Suprapubic skin (tissue), 4 donors: Measurements from ENCODE around the gene CAMK1. TPM values are rescaled to one million over a fixed set of nuclear protein-coding genes. Genes with fewer than 3 reads are reported as not detected.

Experiments
- DNase-seq, 2 donors: peaks; one replicate each; pipeline ENCODE4 v3.0.0-alpha.2; 2019; ENCODE audit warnings: low spot score in 2 of 2
- H3K27ac ChIP-seq: fragments of 200-600 bp; sonication (generic); one replicate; pipeline ENCODE4 v1.5.1; 2019
- H3K27me3 ChIP-seq: fragments of 200-600 bp; sonication (generic); one replicate; pipeline ENCODE4 v1.5.1; 2019
- H3K36me3 ChIP-seq: fragments of 200-600 bp; sonication (generic); one replicate; pipeline ENCODE4 v1.5.1; 2019
- H3K4me1 ChIP-seq: fragments of 200-600 bp; sonication (generic); one replicate; pipeline ENCODE4 v1.5.1; 2019
- H3K4me3 ChIP-seq: fragments of 200-600 bp; sonication (generic); one replicate; pipeline ENCODE4 v1.5.1; 2019; ENCODE audit warnings: mild to moderate bottlenecking
- H3K9me3 ChIP-seq: fragments of 200-600 bp; sonication (generic); one replicate; pipeline ENCODE4 v1.5.1; 2019
- CTCF ChIP-seq, 2 donors: fragments of 200-600 bp in 1 of 2; fragments of 450-650 bp in 1 of 2; sonication (generic) in 1 of 2; IDR thresholded peaks; one replicate each; pipeline ENCODE4 v1.5.1; 2016 to 2019; ENCODE audit warnings: antibody characterized with exemption in 2 of 2, mild to moderate bottlenecking in 1 of 2, moderate library complexity in 1 of 2
- EP300 ChIP-seq: sonication (generic); formaldehyde crosslinking; IDR thresholded peaks from one replicate; pipeline ENCODE4 v1.6.1; 2017; ENCODE audit warnings: antibody characterized with exemption
- POLR2A ChIP-seq, 2 donors: fragments of 450-650 bp; IDR thresholded peaks; one replicate each; pipeline ENCODE4 v1.6.1; 2017; ENCODE audit warnings: antibody characterized with exemption in 2 of 2, mild to moderate bottlenecking in 2 of 2, moderate library complexity in 2 of 2
- POLR2AphosphoS5 ChIP-seq, 3 donors: sonication (generic); formaldehyde crosslinking; IDR thresholded peaks; one replicate each; pipeline ENCODE4 v1.6.1; 2017; ENCODE audit warnings: antibody characterized with exemption in 3 of 3
- WGBS: methylation state at CpG from one replicate; pipeline ENCODE4 v1.1.5; 2018; 5-methylcytosine and 5-hydroxymethylcytosine counted together
- total RNA-seq, 4 donors: library from RNA; depleted of rRNA; stranded (reverse); fragments of >200 nt; gene quantifications; one replicate each; pipeline ENCODE4 v1.1.0, GENCODE V29; 2016

Gene CAMK1
- total RNA-seq, 4 donors from 2014 or later = 3.3 to 13.0 (median 5.2) TPM

- Histone ChIP-seq H3K4me3 (no peak overlapping the region), H3K9me3 (no peaks in the 10 kb centered on the region), H3K27me3 (no peaks in the 10 kb centered on the region), H3K27ac (no peak overlapping the region), H3K4me1 (peaks cover 20% of the 10 kb centered on the region), H3K36me3 (peaks cover 46% of the 10 kb centered on the region)
- no peak for DNase-seq
- TF ChIP-seq CTCF (IDR thresholded peaks at IDR 0.05) (no peak), EP300 (no peak), POLR2AphosphoS5 (IDR thresholded peaks at IDR 0.05) (no peak), POLR2A (IDR thresholded peaks at IDR 0.05) (no peak)
- 95% methylated on average over 2 of the region's 2 CpGs for WGBS
Observed at GRCh38 chr3:9807981-9808344, 38.2 kb upstream of the CAMK1 start.

GRCh38 chr3:9806688-9807589, 37.2 kb upstream of the CAMK1 start:
- Histone ChIP-seq H3K27me3 (no peaks in the 10 kb centered on the region), H3K4me3 (no peak overlapping the region), H3K4me1 (peaks cover 20% of the 10 kb centered on the region), H3K27ac (no peak overlapping the region), H3K9me3 (no peaks in the 10 kb centered on the region), H3K36me3 (peaks cover 51% of the 10 kb centered on the region)
- WGBS = 91% methylated on average over 6 of the region's 7 CpGs
- DNase-seq = no peak
- TF ChIP-seq POLR2A (IDR thresholded peaks at IDR 0.05) (no peak), EP300 (no peak), POLR2AphosphoS5 (IDR thresholded peaks at IDR 0.05) (no peak), CTCF (IDR thresholded peaks at IDR 0.05) (no peak)

- WGBS = 87% methylated on average over 12 of the region's 12 CpGs
- Histone ChIP-seq H3K4me1 (peaks cover 19% of the 10 kb centered on the region), H3K27ac (no peak overlapping the region), H3K27me3 (no peaks in the 10 kb centered on the region), H3K9me3 (no peaks in the 10 kb centered on the region), H3K36me3 (peaks cover 59% of the 10 kb centered on the region), H3K4me3 (no peak overlapping the region)
- TF ChIP-seq EP300 = no peak
- no peak for TF ChIP-seq POLR2A (IDR thresholded peaks at IDR 0.05)
- no peak for TF ChIP-seq CTCF (IDR thresholded peaks at IDR 0.05)
- no peak for TF ChIP-seq POLR2AphosphoS5 (IDR thresholded peaks at IDR 0.05)
- DNase-seq = no peak
Observed at GRCh38 chr3:9806137-9806536, 36.4 kb upstream of the CAMK1 start.

- Histone ChIP-seq H3K4me1 (peaks cover 10% of the 10 kb centered on the region), H3K36me3 (peaks cover 70% of the 10 kb centered on the region), H3K27me3 (no peaks in the 10 kb centered on the region), H3K9me3 (no peaks in the 10 kb centered on the region), H3K4me3 (no peak overlapping the region), H3K27ac (no peak overlapping the region)
- WGBS = 86% methylated on average over 5 of the region's 5 CpGs
- TF ChIP-seq CTCF (IDR thresholded peaks at IDR 0.05) (no peak), POLR2AphosphoS5 (IDR thresholded peaks at IDR 0.05) (no peak), POLR2A (IDR thresholded peaks at IDR 0.05) (no peak), EP300 (no peak)
- no peak for DNase-seq
Observed at GRCh38 chr3:9804996-9805395, 35.2 kb upstream of the CAMK1 start.

GRCh38 chr3:9803494-9803893, 33.7 kb upstream of the CAMK1 start:
- no peak overlapping the region for H3K27ac ChIP-seq
- TF ChIP-seq EP300 (no peak), POLR2A (IDR thresholded peaks at IDR 0.05) (no peak), CTCF (IDR thresholded peaks at IDR 0.05) (no peak), POLR2AphosphoS5 (IDR thresholded peaks at IDR 0.05) (no peak)
- H3K27me3 ChIP-seq = no peaks in the 10 kb centered on the region
- DNase-seq = no peak
- WGBS = 76% methylated on average over 1 of the region's 1 CpG
- H3K4me3 ChIP-seq = no peak overlapping the region
- no peaks in the 10 kb centered on the region for H3K9me3 ChIP-seq
- H3K36me3 ChIP-seq = peaks cover 86% of the 10 kb centered on the region
- no peaks in the 10 kb centered on the region for H3K4me1 ChIP-seq
